T-cell (primary cell): ENCODE results near the gene TUBGCP6. TPM values are rescaled to one million over a fixed set of nuclear protein-coding genes. Genes with fewer than 3 reads are reported as not detected.

Experiments used
- total RNA-seq, 35 experiments: library from RNA in 6 of 35; stranded (reverse) in 6 of 35; fragments of 120-200 nt in 1 of 35; gene quantifications; one replicate each; pipeline versions ENCODE4 v1.2.1 to v1.2.4 and lab custom pipeline; 2013 to 2026

TUBGCP6 gene
- total RNA-seq, 5 donors from 2014 or later (not counting 1 experiment from before 2014, with no cell fraction given), result 129 to 144 (median 132) TPM

Other genes with a start within 250 kb of the TUBGCP6 start
- gene IL17REL, start 232.3 kb downstream of the TUBGCP6 start, total RNA-seq, result under 1 TPM in 1 of 5 donors, not detected in 4; 0.10 TPM
- not detected for gene TTLL8, start 186.7 kb downstream of the TUBGCP6 start, total RNA-seq
- 1 to 10 TPM in 4 of 5 donors, under 1 TPM in 1; 0.92 to 2.1 (median 1.1) TPM for gene MLC1, start 159.6 kb downstream of the TUBGCP6 start, total RNA-seq
- under 1 TPM in 1 of 5 donors, not detected in 4; 0.44 TPM for gene MOV10L1, start 155.0 kb downstream of the TUBGCP6 start, total RNA-seq
- under 1 TPM in 3 of 5 donors, not detected in 2; 0.16 to 0.32 (median 0.26) TPM for gene PANX2, start 74.3 kb downstream of the TUBGCP6 start, total RNA-seq
- gene TRABD, start 59.1 kb downstream of the TUBGCP6 start, total RNA-seq, result 100 to 1,000 TPM; 116 to 213 (median 175) TPM
- gene SELENOO, start 44.0 kb downstream of the TUBGCP6 start, total RNA-seq, result 10 to 100 TPM; 28.9 to 51.0 (median 46.1) TPM
- gene HDAC10, start 6.2 kb upstream of the TUBGCP6 start, total RNA-seq, result 100 to 1,000 TPM; 101 to 152 (median 128) TPM
- gene MAPK12, start 16.7 kb upstream of the TUBGCP6 start, total RNA-seq, result 1 to 10 TPM; 1.7 to 3.1 (median 2.9) TPM
- gene MAPK11, start 25.4 kb upstream of the TUBGCP6 start, total RNA-seq, result 1 to 10 TPM; 3.5 to 8.9 (median 5.6) TPM
- gene PLXNB2, start 62.6 kb upstream of the TUBGCP6 start, total RNA-seq, result 10 to 100 TPM in 1 of 5 donors, 1 to 10 TPM in 4; 4.3 to 11.8 (median 6.5) TPM
- gene DENND6B, start 82.0 kb upstream of the TUBGCP6 start, total RNA-seq, result 1 to 10 TPM; 2.1 to 5.0 (median 3.5) TPM
- 100 to 1,000 TPM in 1 of 5 donors, 10 to 100 TPM in 4; 71.2 to 105 (median 96.8) TPM for gene PPP6R2, start 98.3 kb upstream of the TUBGCP6 start, total RNA-seq
- 100 to 1,000 TPM; 193 to 318 (median 308) TPM for gene SBF1, start 230.0 kb upstream of the TUBGCP6 start, total RNA-seq
- 10 to 100 TPM in 3 of 5 donors, 1 to 10 TPM in 2; 1.5 to 11.3 (median 10.7) TPM for gene ADM2, start 236.5 kb upstream of the TUBGCP6 start, total RNA-seq
- gene MIOX, start 241.8 kb upstream of the TUBGCP6 start, total RNA-seq, result under 1 TPM in 4 of 5 donors, not detected in 1; 0.36 to 0.70 (median 0.54) TPM